SJSA1 (cell line): ENCODE measurements around the gene PHF11. TPM values are rescaled to one million over a fixed set of nuclear protein-coding genes. Genes with fewer than 3 reads are reported as not detected.
"Not testable (repeated sequence)": the region's sequence is repeated elsewhere in the genome, so short reads cannot be mapped to it uniquely, and the experiment has no call there.

Experiments
- DNase-seq, 2 experiments: peaks; one replicate each; pipeline ENCODE4 v3.0.0-alpha.2; 2015 to 2020; ENCODE audit warnings: low spot score in 2 of 2, low read depth in 1 of 2
- H3K27ac ChIP-seq: fragments of 250-450 bp; sonication (Bioruptor Pico); 2 replicates; pipeline ENCODE4 v1.5.1; 2020; ENCODE audit warnings: mild to moderate bottlenecking, moderate library complexity
- H3K27me3 ChIP-seq: fragments of 250-450 bp; sonication (Bioruptor Pico); replicated peaks from 2 replicates; pipeline ENCODE4 v1.5.1; 2020; ENCODE audit warnings: mild to moderate bottlenecking, moderate library complexity
- H3K36me3 ChIP-seq: fragments of 250-450 bp; sonication (Bioruptor Pico); 2 replicates; pipeline ENCODE4 v1.5.1; 2020; ENCODE audit warnings: mild to moderate bottlenecking
- H3K4me1 ChIP-seq: fragments of 250-450 bp; sonication (Bioruptor Pico); replicated peaks from 2 replicates; pipeline ENCODE4 v1.6.1; 2021; ENCODE audit warnings: mild to moderate bottlenecking
- H3K4me3 ChIP-seq: fragments of 250-450 bp; sonication (Bioruptor Pico); 2 replicates; pipeline ENCODE4 v1.5.1; 2020; ENCODE audit warnings: mild to moderate bottlenecking
- H3K9me3 ChIP-seq: fragments of 250-450 bp; sonication (Bioruptor Pico); replicated peaks from 2 replicates; pipeline ENCODE4 v1.5.1; 2020; ENCODE audit warnings: mild to moderate bottlenecking
- total RNA-seq: library from RNA; depleted of rRNA; stranded (reverse); fragments of >200 nt; shearing (Covaris generic); gene quantifications from 2 replicates; pipeline ENCODE4 v1.2.3, GENCODE V29; 2014

Gene PHF11
- total RNA-seq, 1 experiment from 2014 or later: 20.1 TPM

- DNase-seq: peak in 1 of 2 experiments; percentile 44
- H3K27me3 ChIP-seq: no peaks in the 10 kb centered on the region
- H3K36me3 ChIP-seq: peaks cover 42% of the 10 kb centered on the region
- no peak overlapping the region for H3K27ac ChIP-seq
- H3K4me3 ChIP-seq: no peak overlapping the region
- H3K9me3 ChIP-seq: peaks cover 6% of the 10 kb centered on the region
- peaks cover 5% of the 10 kb centered on the region; the same call in 1 of the 2 replicates for H3K4me1 ChIP-seq
Measured at GRCh38 chr13:49464621-49465325, 31.0 kb upstream of the PHF11 start.

- Histone ChIP-seq H3K27me3 (no peaks in the 10 kb centered on the region), H3K9me3 (peaks cover 6% of the 10 kb centered on the region), H3K36me3 (peaks cover 38% of the 10 kb centered on the region), H3K4me3 (no peak overlapping the region), H3K4me1 (peaks cover 5% of the 10 kb centered on the region; the same call in 1 of the 2 replicates), H3K27ac (no peak overlapping the region)
- no peak for DNase-seq
Measured at GRCh38 chr13:49466292-49466838, 29.4 kb upstream of the PHF11 start.

DNA sequence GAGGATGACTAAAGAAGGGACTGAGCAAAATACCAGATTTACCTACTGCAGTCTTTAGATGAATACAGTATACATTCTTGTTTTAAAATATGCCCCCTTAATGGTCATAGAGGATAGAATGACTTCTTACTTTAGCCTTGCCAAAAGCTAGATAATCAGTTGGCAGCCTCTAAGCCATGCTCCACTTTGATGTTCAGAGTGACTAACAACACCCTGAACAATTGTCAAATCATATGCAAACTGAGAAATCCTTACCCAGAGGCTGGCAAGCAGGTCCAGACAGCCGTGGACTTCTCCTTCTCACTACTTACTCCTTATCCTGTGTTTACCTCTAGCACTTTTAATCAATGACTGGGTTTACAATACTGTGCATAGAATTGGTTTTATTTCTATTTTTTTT, 23.6 kb upstream of the PHF11 start:
- Histone ChIP-seq H3K4me3 (no peak overlapping the region), H3K27me3 (no peaks in the 10 kb centered on the region)
- DNase-seq: no peak

DNA sequence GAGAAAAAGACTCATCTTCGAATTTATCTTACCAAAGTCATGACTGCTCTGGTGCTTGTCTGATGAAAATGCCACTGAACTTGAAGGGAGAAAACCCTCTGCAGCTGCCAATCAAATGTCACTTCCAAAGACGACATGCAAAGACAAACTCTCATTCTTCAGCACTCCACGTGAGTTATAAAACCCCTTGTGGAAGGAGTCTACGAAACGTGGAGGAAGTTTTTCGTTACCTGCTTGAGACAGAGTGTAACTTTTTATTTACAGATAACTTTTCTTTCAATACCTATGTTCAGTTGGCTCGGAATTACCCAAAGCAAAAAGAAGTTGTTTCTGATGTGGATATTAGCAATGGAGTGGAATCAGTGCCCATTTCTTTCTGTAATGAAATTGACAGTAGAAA, 19.2 kb upstream of the PHF11 start:
- Histone ChIP-seq H3K36me3 (peaks cover 23% of the 10 kb centered on the region), H3K27me3 (no peaks in the 10 kb centered on the region)

More for the DNA sequence above, 23.6 kb upstream of the PHF11 start:
- Histone ChIP-seq H3K4me1 (no peaks in the 10 kb centered on the region; the same call in 1 of the 2 replicates), H3K9me3 (no peaks in the 10 kb centered on the region), H3K36me3 (peaks cover 18% of the 10 kb centered on the region), H3K27ac (no peak overlapping the region)

DNA sequence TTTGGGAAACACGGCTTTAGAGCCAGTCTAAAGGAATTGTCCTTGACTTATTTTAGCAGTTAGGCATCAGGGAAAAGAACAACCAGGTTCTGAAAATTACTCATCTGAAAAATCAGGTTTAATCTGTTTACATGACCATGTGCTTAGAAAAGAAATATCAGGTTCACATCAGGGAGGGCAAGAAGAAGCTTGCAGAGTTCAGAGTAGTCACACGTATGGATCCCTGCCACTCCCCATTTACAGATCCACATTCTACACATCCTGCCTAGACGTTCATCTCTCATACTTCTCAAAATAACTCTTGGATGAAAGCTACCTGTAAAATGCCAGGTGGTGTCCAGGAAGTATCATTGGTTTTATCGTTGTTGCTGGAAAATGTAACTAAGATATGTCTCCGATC, 14.0 kb upstream of the PHF11 start:
- Histone ChIP-seq H3K9me3 (no peaks in the 10 kb centered on the region), H3K27me3 (no peaks in the 10 kb centered on the region), H3K27ac (no peak overlapping the region; the same call in 1 of the 2 replicates), H3K4me1 (peaks cover 5% of the 10 kb centered on the region; the same call in 1 of the 2 replicates), H3K4me3 (no peak overlapping the region), H3K36me3 (peaks cover 17% of the 10 kb centered on the region)
- DNase-seq: no peak

More for the DNA sequence above, 19.2 kb upstream of the PHF11 start:
- no peaks in the 10 kb centered on the region for H3K9me3 ChIP-seq
- DNase-seq: no peak
- no peak overlapping the region for H3K4me3 ChIP-seq
- no peaks in the 10 kb centered on the region for H3K4me1 ChIP-seq
- H3K27ac ChIP-seq: no peak overlapping the region

DNA sequence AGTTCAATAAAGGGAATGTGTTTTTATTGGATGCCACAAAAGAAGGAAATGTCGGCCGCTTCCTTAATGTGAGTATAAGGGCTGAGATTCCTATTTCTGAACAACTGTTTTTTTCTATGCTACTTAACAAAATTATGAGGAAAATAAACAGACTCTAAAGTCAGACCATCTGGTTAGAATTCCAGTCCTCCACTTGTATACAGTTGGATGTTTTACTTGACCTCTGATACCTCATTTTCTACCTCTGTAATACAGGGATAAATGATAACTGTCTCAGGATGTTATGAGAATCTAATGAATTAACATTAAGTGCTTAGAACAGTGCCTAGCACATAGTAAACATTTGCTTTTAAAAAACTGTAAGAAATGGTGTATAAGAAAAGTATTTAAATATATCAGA, 7.2 kb upstream of the PHF11 start:
- no peak for DNase-seq
- Histone ChIP-seq H3K27me3 (no peaks in the 10 kb centered on the region), H3K9me3 (no peaks in the 10 kb centered on the region), H3K27ac (no peak overlapping the region), H3K4me3 (no peak overlapping the region), H3K36me3 (no peaks in the 10 kb centered on the region; the same call in 1 of the 2 replicates), H3K4me1 (no peaks in the 10 kb centered on the region; the same call in 1 of the 2 replicates)

- peaks cover 22% of the 10 kb centered on the region for H3K4me1 ChIP-seq
- H3K27me3 ChIP-seq: no peaks in the 10 kb centered on the region
- no peaks in the 10 kb centered on the region for H3K9me3 ChIP-seq
- no peak for DNase-seq
- H3K4me3 ChIP-seq: peak overlapping the region; percentile 50
- H3K27ac ChIP-seq: peak overlapping the region; percentile 96
- H3K36me3 ChIP-seq: peaks cover 11% of the 10 kb centered on the region
Measured at GRCh38 chr13:49494645-49495044, 1.1 kb upstream of the PHF11 start.

DNA sequence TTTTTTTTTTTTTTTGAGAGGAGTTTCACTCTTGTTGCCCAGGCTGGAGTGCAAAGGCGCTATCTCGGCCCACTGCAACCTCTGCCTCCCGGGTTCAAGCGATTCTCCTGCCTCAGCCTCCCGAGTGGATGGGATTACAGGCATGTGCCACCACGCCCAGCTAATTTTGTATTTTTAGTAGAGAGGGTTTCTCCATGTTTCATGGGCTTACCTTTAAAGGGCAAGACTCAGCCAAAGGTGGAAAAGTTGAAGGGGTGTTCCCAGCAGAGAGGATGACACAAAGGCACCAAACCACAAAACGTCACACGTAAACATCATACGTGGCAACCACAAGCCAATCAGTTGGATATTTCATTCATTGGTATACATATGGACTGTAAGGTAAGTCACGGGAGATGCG, 1.1 kb downstream of the PHF11 start:
- not testable (repeated sequence) for DNase-seq, H3K27ac ChIP-seq, H3K27me3 ChIP-seq, H3K9me3 ChIP-seq, H3K4me3 ChIP-seq
- peaks cover 12% of the 10 kb centered on the region for H3K36me3 ChIP-seq
- peaks cover 33% of the 10 kb centered on the region for H3K4me1 ChIP-seq

DNA sequence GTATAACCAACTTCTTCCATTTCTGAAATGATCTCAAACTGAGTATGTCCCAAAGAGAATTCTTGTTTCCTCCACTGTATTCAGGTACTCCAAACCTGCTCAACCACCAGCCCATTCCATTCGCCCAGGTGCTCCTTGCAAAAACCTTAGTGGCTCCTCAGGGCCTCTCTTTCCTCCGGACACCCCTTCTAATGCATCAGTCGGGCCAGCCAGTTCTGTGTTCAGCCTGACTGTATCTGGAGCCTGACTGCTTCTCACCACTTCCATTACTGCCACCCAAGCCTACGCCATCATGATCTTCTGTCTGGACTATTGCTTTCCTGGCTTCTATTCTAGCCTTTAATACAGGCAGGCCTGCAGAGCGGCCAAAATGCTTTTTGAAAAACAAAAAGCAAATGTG, 1.5 kb downstream of the PHF11 start:
- Histone ChIP-seq H3K27ac (no peak overlapping the region), H3K4me1 (peaks cover 33% of the 10 kb centered on the region), H3K4me3 (no peak overlapping the region), H3K36me3 (peaks cover 12% of the 10 kb centered on the region), H3K27me3 (no peaks in the 10 kb centered on the region), H3K9me3 (no peaks in the 10 kb centered on the region)
- no peak for DNase-seq

DNA sequence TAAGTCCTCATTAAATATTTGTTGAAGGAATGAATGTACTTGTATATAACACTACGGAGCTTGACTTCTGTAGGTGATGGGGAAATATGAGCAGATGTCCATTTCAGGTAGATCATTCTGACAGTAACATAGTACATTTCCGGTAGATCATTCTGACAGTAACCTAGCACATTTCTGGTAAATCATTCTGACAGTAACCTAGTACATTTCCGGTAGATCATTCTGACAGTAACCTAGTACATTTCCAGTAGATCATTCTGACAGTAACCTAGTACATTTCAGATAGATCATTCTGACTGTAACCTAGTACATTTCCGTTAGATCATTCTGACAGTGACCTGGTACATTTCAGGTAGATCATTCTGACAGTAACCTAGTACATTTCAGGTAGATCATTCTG, 2.5 kb downstream of the PHF11 start:
- H3K4me3 ChIP-seq: no peak overlapping the region
- peaks cover 12% of the 10 kb centered on the region for H3K36me3 ChIP-seq
- no peaks in the 10 kb centered on the region for H3K27me3 ChIP-seq
- H3K27ac ChIP-seq: no peak overlapping the region
- no peak for DNase-seq
- H3K4me1 ChIP-seq: peaks cover 33% of the 10 kb centered on the region
- H3K9me3 ChIP-seq: no peaks in the 10 kb centered on the region

DNA sequence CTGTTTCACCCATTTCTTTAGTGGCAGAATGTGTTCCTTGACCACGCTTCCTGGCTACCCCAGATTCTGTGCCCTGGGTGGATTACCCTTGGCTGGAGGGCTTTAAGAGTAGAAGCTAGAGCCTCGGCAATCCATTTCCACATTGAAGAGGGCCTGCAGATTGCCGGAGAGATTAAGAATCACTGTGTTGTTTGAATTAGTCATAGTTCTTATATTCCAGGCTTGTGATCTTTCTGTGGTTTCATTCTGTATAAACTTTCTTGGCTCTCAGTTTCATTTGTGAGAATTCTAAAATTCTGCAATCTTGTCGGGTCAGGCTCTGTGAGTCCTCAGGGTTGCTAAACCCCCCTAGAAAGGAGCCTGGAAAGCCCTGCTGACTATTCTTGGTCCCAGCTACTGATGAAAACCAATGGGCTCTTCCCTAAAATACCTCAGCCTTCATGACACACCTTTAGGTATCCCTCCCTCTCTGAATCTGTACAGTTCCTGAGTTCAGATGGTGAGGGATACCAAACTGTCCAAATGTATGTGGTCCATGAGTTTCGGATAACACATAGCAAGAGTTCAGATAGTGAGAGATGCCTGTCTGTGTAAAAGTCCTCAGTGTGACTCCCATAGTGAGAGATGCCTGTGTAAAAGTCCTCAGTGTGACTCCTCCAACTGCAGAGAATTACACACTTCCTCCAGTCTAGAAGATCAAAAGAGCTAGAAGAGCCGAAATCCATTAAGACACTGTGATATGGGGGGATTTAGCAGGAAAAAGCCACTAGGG, 4.3 kb downstream of the PHF11 start:
- Histone ChIP-seq H3K9me3 (no peaks in the 10 kb centered on the region), H3K27ac (peak overlapping the region; percentile 59), H3K4me3 (no peak overlapping the region), H3K4me1 (peaks cover 27% of the 10 kb centered on the region), H3K36me3 (peaks cover 12% of the 10 kb centered on the region), H3K27me3 (no peaks in the 10 kb centered on the region)
- peak; percentile 45 to 65 for DNase-seq

- no peak for DNase-seq
- Histone ChIP-seq H3K4me3 (no peak overlapping the region), H3K27ac (no peak overlapping the region), H3K9me3 (no peaks in the 10 kb centered on the region), H3K36me3 (peaks cover 17% of the 10 kb centered on the region), H3K27me3 (no peaks in the 10 kb centered on the region), H3K4me1 (peaks cover 21% of the 10 kb centered on the region)
Measured at GRCh38 chr13:49502954-49503353, 7.2 kb downstream of the PHF11 start.

GRCh38 chr13:49503951-49504350, 8.2 kb downstream of the PHF11 start:
- no peak for DNase-seq

DNA sequence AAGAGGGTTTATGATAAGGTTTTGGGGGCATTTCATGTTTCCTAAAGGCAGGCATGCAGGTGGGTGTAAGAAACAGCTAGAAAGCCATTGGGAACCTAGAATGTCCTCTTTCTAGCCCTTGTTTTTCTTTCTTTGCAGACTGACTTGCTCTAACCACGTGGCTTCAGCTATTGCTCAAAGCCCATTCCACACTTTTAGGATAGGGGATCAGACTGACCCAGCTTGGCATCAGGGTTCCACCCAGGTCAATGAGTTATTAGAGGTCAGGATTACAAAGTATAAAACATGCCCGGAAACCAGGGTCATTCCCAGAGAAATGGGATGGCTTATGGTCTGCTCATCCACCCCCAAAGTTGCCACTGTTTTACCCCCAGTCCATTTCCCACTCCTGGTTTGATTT, 16.8 kb downstream of the PHF11 start:
- Histone ChIP-seq H3K27me3 (no peaks in the 10 kb centered on the region), H3K36me3 (peaks cover 10% of the 10 kb centered on the region), H3K4me3 (no peak overlapping the region), H3K27ac (no peak overlapping the region), H3K9me3 (no peaks in the 10 kb centered on the region), H3K4me1 (no peaks in the 10 kb centered on the region)
- no peak for DNase-seq

More at GRCh38 chr13:49503951-49504350, 8.2 kb downstream of the PHF11 start:
- H3K36me3 ChIP-seq: peaks cover 13% of the 10 kb centered on the region
- no peaks in the 10 kb centered on the region for H3K9me3 ChIP-seq
- H3K4me1 ChIP-seq: peaks cover 18% of the 10 kb centered on the region
- H3K4me3 ChIP-seq: no peak overlapping the region
- H3K27me3 ChIP-seq: no peaks in the 10 kb centered on the region
- H3K27ac ChIP-seq: no peak overlapping the region
